ENCODE results near the gene BCL2L1.
A peak's percentile ranks its signal among the peaks of the same experiment; 100 is the strongest.
"Not testable (repeated sequence)": the region's sequence is repeated elsewhere in the genome, so short reads cannot be mapped to it uniquely, and the experiment has no call there.

BCL2L1 gene

DNA sequence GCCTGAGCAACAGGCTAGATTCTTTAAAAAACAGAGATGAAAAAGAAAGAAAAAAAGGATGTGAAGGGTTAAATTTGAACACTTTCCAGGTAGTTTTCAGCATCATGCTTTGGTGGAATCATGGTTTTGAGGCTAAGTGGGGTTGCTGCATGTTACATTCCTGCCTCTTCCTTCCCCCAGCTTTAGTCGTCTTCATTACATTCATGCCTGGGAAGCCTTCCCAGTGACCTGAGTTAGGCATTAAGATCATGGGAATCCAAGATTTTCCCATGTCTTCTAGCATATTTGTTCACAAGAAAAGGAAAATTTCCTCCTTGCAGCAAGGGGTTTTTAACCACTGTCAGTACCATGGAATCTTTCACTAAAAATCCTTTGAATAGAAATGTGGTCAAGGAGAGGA is 28.5 kb upstream of the BCL2L1 start:
- no peaks in the 10 kb centered on the region for H3K36me3 ChIP-seq
- peaks cover 6 to 7% of the 10 kb centered on the region in 2 experiments for H3K4me1 ChIP-seq (ENCODE audit: control insufficient read depth in 1 of 2, insufficient read depth in 1 of 2, low read depth in 1 of 2, low read length in 1 of 2)
- TF ChIP-seq, protein P1, sequence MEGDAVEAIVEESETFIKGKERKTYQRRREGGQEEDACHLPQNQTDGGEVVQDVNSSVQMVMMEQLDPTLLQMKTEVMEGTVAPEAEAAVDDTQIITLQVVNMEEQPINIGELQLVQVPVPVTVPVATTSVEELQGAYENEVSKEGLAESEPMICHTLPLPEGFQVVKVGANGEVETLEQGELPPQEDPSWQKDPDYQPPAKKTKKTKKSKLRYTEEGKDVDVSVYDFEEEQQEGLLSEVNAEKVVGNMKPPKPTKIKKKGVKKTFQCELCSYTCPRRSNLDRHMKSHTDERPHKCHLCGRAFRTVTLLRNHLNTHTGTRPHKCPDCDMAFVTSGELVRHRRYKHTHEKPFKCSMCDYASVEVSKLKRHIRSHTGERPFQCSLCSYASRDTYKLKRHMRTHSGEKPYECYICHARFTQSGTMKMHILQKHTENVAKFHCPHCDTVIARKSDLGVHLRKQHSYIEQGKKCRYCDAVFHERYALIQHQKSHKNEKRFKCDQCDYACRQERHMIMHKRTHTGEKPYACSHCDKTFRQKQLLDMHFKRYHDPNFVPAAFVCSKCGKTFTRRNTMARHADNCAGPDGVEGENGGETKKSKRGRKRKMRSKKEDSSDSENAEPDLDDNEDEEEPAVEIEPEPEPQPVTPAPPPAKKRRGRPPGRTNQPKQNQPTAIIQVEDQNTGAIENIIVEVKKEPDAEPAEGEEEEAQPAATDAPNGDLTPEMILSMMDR (IDR thresholded peaks at IDR 0.05) = no peak
- H3K9me3 ChIP-seq = no peaks in the 10 kb centered on the region
- H3K27me3 ChIP-seq = no peaks in the 10 kb centered on the region
- no peak overlapping the region for H3K27ac ChIP-seq
- H3K4me3 ChIP-seq (ENCODE audit: low read depth in 1 of 2, low read length in 1 of 2) = no peak overlapping the region

GRCh38 chr20:31749223-31749622 is 26.6 kb upstream of the BCL2L1 start:
- Histone ChIP-seq H3K4me3 (ENCODE audit: low read depth in 1 of 2, low read length in 1 of 2) (no peak overlapping the region), H3K36me3 (no peaks in the 10 kb centered on the region), H3K27me3 (no peaks in the 10 kb centered on the region), H3K27ac (no peak overlapping the region), H3K9me3 (no peaks in the 10 kb centered on the region), H3K4me1 (ENCODE audit: control insufficient read depth in 1 of 2, insufficient read depth in 1 of 2, low read depth in 1 of 2, low read length in 1 of 2) (peaks cover 13 to 14% of the 10 kb centered on the region in 2 experiments)
- TF ChIP-seq, protein P1 (IDR thresholded peaks at IDR 0.05) = no peak

GRCh38 chr20:31747640-31748039 is 25.0 kb upstream of the BCL2L1 start:
- TF ChIP-seq, protein P1 (IDR thresholded peaks at IDR 0.05) = no peak
- no peak overlapping the region for H3K4me3 ChIP-seq (ENCODE audit: low read depth in 1 of 2, low read length in 1 of 2)
- no peaks in the 10 kb centered on the region for H3K9me3 ChIP-seq
- no peaks in the 10 kb centered on the region for H3K36me3 ChIP-seq
- no peaks in the 10 kb centered on the region for H3K27me3 ChIP-seq
- H3K4me1 ChIP-seq (ENCODE audit: control insufficient read depth in 1 of 2, insufficient read depth in 1 of 2, low read depth in 1 of 2, low read length in 1 of 2) = peaks cover 13 to 14% of the 10 kb centered on the region in 2 experiments
- no peak overlapping the region for H3K27ac ChIP-seq

GRCh38 chr20:31747028-31747427 is 24.4 kb upstream of the BCL2L1 start:
- H3K9me3 ChIP-seq; H3K27me3 ChIP-seq; H3K4me3 ChIP-seq (ENCODE audit: low read depth in 1 of 2, low read length in 1 of 2); H3K36me3 ChIP-seq; H3K27ac ChIP-seq: not testable (repeated sequence)
- H3K4me1 ChIP-seq (ENCODE audit: control insufficient read depth in 1 of 2, insufficient read depth in 1 of 2, low read depth in 1 of 2, low read length in 1 of 2) = peaks cover 14 to 18% of the 10 kb centered on the region in 2 experiments

- TF ChIP-seq, protein P1 (IDR thresholded peaks at IDR 0.05) = no peak
- H3K4me1 ChIP-seq (ENCODE audit: control insufficient read depth in 1 of 2, insufficient read depth in 1 of 2, low read depth in 1 of 2, low read length in 1 of 2) = peaks cover 14 to 22% of the 10 kb centered on the region in 2 experiments
- no peak overlapping the region for H3K4me3 ChIP-seq (ENCODE audit: low read depth in 1 of 2, low read length in 1 of 2)
- H3K27me3 ChIP-seq = no peaks in the 10 kb centered on the region
- H3K36me3 ChIP-seq = no peaks in the 10 kb centered on the region
- peak overlapping the region; percentile 4 for H3K27ac ChIP-seq
- H3K9me3 ChIP-seq = no peaks in the 10 kb centered on the region
These were observed 23.6 kb upstream of the BCL2L1 start for GRCh38 chr20:31746068-31746878.

GRCh38 chr20:31740656-31741323 is 18.1 kb upstream of the BCL2L1 start:
- peak overlapping the region; percentile 62 for H3K27ac ChIP-seq
- no peaks in the 10 kb centered on the region for H3K36me3 ChIP-seq
- TF ChIP-seq, protein P1 (IDR thresholded peaks at IDR 0.05) = no peak
- peaks cover 40 to 41% of the 10 kb centered on the region in 2 experiments for H3K4me1 ChIP-seq (ENCODE audit: control insufficient read depth in 1 of 2, insufficient read depth in 1 of 2, low read depth in 1 of 2, low read length in 1 of 2)
- no peak overlapping the region for H3K4me3 ChIP-seq (ENCODE audit: low read depth in 1 of 2, low read length in 1 of 2)
- no peaks in the 10 kb centered on the region for H3K9me3 ChIP-seq
- no peaks in the 10 kb centered on the region for H3K27me3 ChIP-seq

Data from neutrophil (primary cell).